Measurements from ENCODE around the gene TBXAS1.

Gene TBXAS1

DNA sequence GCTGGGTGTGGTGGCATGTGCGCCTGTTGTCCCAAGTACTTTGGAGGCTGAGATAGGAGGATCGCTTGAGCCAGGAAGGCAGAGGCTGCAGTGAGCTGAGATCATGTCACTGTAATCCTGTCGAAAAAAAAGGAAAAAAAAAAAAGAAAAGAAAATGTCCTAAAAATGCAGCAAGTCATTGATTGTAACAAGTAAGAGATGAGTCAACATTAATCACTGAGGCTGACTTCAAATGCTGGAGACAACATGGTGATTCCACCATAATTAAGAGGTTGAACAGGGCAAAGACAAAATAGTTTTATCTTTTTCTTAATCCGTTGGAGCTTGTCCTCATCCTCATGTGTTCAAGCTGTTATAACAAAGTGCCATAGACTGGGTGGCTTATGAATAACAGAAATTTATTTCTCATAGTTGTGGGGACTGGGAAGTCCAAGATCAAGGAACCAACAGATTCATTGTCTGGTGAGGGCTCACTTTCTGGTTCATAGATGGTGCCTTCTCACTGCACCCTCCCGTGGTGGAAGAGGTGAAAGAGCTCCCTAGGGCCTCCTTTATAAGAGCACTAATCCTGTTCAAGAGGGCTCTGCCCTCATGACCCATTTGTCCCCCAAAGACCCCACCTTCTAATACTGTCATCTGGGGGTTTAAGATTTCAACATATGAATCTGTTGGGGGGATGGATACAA, 60.3 kb downstream of the TBXAS1 start:
- Histone ChIP-seq H3K4me1 (ENCODE audit: control insufficient read depth, insufficient read depth, low read length, poor library complexity, severe bottlenecking) (no peaks in the 10 kb centered on the region), H3K36me3 (ENCODE audit: control insufficient read depth, insufficient read depth, low read length) (no peaks in the 10 kb centered on the region), H3K4me3 (ENCODE audit: extremely low read depth, insufficient read depth, low read length, poor library complexity, severe bottlenecking) (no peak overlapping the region), H3K27ac (ENCODE audit: low read depth, low read length, severe bottlenecking) (no peak overlapping the region), H3K9me3 (ENCODE audit: control insufficient read depth, low read length) (no peaks in the 10 kb centered on the region)
- WGBS, 2 experiments (ENCODE audit: insufficient coverage in 2 of 2), result 88 to 100% methylated on average over 3 of the region's 5 CpGs

DNA sequence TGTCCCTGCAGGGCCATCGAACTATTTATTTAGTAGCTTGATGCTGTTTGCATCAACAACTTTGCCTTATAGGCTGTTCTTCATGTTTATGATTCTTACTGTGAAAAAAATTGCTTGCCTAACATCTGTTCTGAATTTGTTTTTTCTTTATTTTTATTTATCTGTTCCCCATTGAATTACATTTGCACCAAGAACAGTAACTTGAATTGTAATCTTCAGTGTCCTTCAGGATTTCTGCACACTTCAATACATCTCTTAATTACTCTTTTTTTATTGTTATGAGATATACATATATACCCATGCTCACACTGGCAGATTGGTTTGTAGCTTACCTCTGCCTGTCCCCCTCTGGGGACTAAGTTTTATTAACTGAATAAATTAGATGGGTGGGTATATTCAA, 64.4 kb downstream of the TBXAS1 start:
- WGBS, 2 experiments (ENCODE audit: insufficient coverage in 2 of 2), result 57% methylated on average over 1 of the region's 1 CpG; no CpG with 5 or more reads in 1 of the 2 experiments
- no peaks in the 10 kb centered on the region for H3K4me1 ChIP-seq (ENCODE audit: control insufficient read depth, insufficient read depth, low read length, poor library complexity, severe bottlenecking)

DNA sequence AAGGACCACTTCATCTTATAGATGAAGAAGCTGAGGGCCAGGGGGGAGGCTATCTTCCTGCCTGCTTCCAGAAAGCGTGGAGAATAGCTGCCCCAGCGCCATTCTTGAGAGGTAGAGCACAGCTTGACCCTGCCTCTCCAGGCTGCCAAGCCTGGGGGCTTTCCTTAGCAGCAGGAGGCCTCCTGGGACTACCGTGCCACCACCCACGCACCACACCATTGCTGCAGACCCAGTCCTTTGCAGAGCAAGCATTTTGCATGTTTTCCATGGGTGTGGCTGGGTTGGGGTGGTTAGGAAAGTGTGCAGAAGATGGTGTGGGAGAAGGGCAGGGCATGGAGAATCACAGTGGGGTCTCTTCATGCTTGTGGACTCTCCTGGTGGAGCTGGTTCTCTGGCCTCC, 64.9 kb downstream of the TBXAS1 start:
- H3K36me3 ChIP-seq (ENCODE audit: control insufficient read depth, insufficient read depth, low read length), result no peaks in the 10 kb centered on the region
- WGBS, 2 experiments (ENCODE audit: insufficient coverage in 2 of 2), result 94 to 100% methylated on average over 1 to 2 of the region's 4 CpGs
- H3K4me1 ChIP-seq (ENCODE audit: control insufficient read depth, insufficient read depth, low read length, poor library complexity, severe bottlenecking), result no peaks in the 10 kb centered on the region
- no peak overlapping the region for H3K4me3 ChIP-seq (ENCODE audit: extremely low read depth, insufficient read depth, low read length, poor library complexity, severe bottlenecking)
- H3K9me3 ChIP-seq (ENCODE audit: control insufficient read depth, low read length), result no peaks in the 10 kb centered on the region
- no peak overlapping the region for H3K27ac ChIP-seq (ENCODE audit: low read depth, low read length, severe bottlenecking)

More for the DNA sequence above, 64.4 kb downstream of the TBXAS1 start:
- H3K9me3 ChIP-seq (ENCODE audit: control insufficient read depth, low read length), result no peaks in the 10 kb centered on the region
- H3K36me3 ChIP-seq (ENCODE audit: control insufficient read depth, insufficient read depth, low read length), result no peaks in the 10 kb centered on the region
- H3K4me3 ChIP-seq (ENCODE audit: extremely low read depth, insufficient read depth, low read length, poor library complexity, severe bottlenecking), result no peak overlapping the region
- no peak overlapping the region for H3K27ac ChIP-seq (ENCODE audit: low read depth, low read length, severe bottlenecking)

DNA sequence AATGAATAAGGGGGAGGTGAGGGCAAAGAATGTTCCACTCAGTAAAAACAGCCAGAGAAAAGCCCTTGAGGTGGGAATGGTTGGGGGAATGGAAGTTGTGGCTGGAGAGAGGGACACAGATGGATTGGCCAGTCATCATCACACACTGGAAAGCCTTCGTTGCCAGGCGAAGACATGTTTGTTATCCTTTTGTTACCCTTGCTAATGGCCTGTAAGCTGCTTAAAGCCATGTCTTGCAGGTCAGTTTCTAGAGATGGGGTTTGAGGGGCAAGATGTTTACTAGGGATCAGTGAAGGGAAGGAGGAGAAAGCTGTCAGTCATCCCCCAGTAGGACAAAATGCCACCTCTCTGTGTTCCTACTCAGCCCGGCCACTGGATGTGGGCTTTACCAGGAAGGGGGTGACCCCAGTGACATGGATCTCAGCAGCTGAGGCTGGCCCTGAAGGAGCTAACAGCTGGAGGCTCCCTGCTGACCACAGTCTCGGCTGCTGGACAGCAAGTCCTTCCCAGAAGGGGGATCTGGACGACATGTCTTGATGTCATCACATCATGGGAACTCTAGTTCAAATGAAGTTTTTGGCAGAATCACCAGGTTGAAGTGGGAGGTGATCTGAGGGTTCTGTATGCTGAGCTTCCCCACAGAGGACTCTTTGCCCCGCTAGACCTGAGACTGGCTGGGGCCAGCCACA, 66.2 kb downstream of the TBXAS1 start:
- WGBS, 2 experiments (ENCODE audit: insufficient coverage in 2 of 2), result 86 to 92% methylated on average over 5 to 6 of the region's 6 CpGs
- no peak overlapping the region for H3K27ac ChIP-seq (ENCODE audit: low read depth, low read length, severe bottlenecking)
- H3K4me3 ChIP-seq (ENCODE audit: extremely low read depth, insufficient read depth, low read length, poor library complexity, severe bottlenecking), result no peak overlapping the region
- H3K36me3 ChIP-seq (ENCODE audit: control insufficient read depth, insufficient read depth, low read length), result no peaks in the 10 kb centered on the region
- no peaks in the 10 kb centered on the region for H3K4me1 ChIP-seq (ENCODE audit: control insufficient read depth, insufficient read depth, low read length, poor library complexity, severe bottlenecking)
- no peaks in the 10 kb centered on the region for H3K9me3 ChIP-seq (ENCODE audit: control insufficient read depth, low read length)

DNA sequence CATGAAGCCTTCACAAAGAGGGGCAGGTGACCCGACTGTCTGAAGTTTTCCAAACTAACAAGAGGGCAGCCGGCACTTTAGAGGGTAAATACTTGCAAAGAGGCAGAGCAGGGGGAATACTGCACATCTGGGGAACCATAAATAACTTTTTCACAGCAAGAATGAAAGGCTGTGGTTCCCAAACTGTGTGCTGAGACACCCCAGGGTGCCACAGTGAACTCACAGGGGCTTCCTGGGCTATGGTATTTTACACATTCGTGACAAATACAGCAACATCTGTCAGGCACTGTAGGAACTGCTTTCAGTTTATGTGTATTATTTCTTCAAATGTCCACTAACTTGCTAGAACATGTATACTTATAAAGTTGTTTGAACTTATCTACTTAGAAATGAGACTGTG, 67.2 kb downstream of the TBXAS1 start:
- no peak overlapping the region for H3K27ac ChIP-seq (ENCODE audit: low read depth, low read length, severe bottlenecking)
- no peaks in the 10 kb centered on the region for H3K9me3 ChIP-seq (ENCODE audit: control insufficient read depth, low read length)
- H3K4me1 ChIP-seq (ENCODE audit: control insufficient read depth, insufficient read depth, low read length, poor library complexity, severe bottlenecking), result no peaks in the 10 kb centered on the region
- H3K36me3 ChIP-seq (ENCODE audit: control insufficient read depth, insufficient read depth, low read length), result no peaks in the 10 kb centered on the region
- WGBS, 2 experiments (ENCODE audit: insufficient coverage in 2 of 2), result 90 to 100% methylated on average over 2 of the region's 3 CpGs
- H3K4me3 ChIP-seq (ENCODE audit: extremely low read depth, insufficient read depth, low read length, poor library complexity, severe bottlenecking), result no peak overlapping the region

DNA sequence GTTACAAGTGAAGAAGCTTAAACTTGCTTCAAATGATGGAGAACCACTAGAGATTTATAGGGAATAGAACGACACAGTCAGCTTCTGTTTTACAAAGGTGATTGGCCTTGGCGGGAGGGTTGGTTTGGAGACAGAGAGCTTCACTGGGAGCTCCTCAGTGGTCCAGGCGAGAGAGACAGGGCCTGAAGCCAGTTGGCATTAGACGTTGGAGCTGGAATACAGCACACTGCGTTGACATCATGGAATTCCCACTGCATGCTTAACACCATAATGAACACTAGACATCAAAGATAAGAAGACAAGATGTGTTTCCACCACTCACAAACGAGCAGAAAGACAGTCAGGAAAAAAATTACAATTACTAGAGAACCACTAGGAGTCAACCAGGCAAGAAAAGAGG, 67.8 kb downstream of the TBXAS1 start:
- WGBS, 2 experiments (ENCODE audit: insufficient coverage in 2 of 2), result 94 to 100% methylated on average over 4 to 5 of the region's 6 CpGs
- Histone ChIP-seq H3K27ac (ENCODE audit: low read depth, low read length, severe bottlenecking) (no peak overlapping the region), H3K4me1 (ENCODE audit: control insufficient read depth, insufficient read depth, low read length, poor library complexity, severe bottlenecking) (no peaks in the 10 kb centered on the region)

DNA sequence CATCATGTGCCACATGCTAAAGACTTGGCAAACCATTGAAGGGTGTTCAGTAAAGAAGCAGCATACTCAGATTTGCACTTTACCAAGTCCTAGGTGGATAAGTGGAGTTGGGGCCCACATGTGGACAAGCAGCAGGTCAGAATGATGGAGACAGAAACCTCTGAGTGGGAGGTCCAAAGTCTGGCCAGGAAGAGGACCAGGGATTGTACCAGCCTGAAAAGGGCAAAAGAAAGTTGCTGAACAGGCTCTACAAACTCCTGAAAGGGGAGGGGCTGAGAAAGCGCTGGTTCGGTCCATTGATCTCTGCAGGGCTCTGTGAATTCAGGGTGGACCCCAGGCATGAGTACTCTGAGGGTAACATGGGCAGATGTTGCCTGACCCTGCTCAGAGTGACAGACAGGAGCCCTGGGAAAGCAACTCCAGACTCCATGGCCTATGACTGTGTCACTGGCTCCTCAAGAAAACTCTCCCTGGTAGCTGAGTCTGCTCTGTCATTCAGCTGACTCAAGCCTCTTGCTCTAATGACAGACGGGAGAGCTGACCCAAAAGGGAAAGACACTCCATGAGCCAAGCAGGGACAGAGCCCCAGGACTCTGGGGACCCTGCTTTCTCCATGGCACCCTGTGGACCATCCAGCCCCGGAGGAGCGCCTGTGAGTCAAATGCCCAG, 68.5 kb downstream of the TBXAS1 start:
- Histone ChIP-seq H3K9me3 (ENCODE audit: control insufficient read depth, low read length) (no peaks in the 10 kb centered on the region), H3K4me1 (ENCODE audit: control insufficient read depth, insufficient read depth, low read length, poor library complexity, severe bottlenecking) (no peaks in the 10 kb centered on the region), H3K4me3 (ENCODE audit: extremely low read depth, insufficient read depth, low read length, poor library complexity, severe bottlenecking) (no peak overlapping the region), H3K27ac (ENCODE audit: low read depth, low read length, severe bottlenecking) (no peak overlapping the region), H3K36me3 (ENCODE audit: control insufficient read depth, insufficient read depth, low read length) (no peaks in the 10 kb centered on the region)
- 89 to 94% methylated on average over 5 of the region's 5 CpGs for WGBS, 2 experiments (ENCODE audit: insufficient coverage in 2 of 2)

More for the DNA sequence above, 67.8 kb downstream of the TBXAS1 start:
- Histone ChIP-seq H3K4me3 (ENCODE audit: extremely low read depth, insufficient read depth, low read length, poor library complexity, severe bottlenecking) (no peak overlapping the region), H3K9me3 (ENCODE audit: control insufficient read depth, low read length) (no peaks in the 10 kb centered on the region), H3K36me3 (ENCODE audit: control insufficient read depth, insufficient read depth, low read length) (no peaks in the 10 kb centered on the region)

DNA sequence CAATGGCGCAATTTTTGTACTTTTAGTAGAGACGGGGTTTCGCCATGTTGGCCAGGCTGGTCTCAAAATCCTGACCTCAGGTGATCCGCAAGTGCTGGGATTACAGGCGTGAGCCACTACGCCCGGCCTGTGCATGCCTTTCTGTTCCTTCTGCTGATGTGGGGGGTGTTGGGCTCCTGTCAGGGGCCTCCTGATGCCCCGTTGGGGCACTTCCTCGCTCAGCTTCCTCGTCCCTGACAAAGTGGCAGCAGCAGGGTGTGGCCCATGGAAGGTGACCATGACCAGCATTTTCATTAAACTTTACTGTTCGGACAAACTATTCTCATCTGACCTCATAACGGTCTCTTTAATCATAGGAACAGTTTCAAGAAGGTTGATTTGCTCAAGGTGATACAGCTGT, 69.4 kb downstream of the TBXAS1 start:
- Histone ChIP-seq H3K36me3 (ENCODE audit: control insufficient read depth, insufficient read depth, low read length) (no peaks in the 10 kb centered on the region), H3K27ac (ENCODE audit: low read depth, low read length, severe bottlenecking) (no peak overlapping the region), H3K4me1 (ENCODE audit: control insufficient read depth, insufficient read depth, low read length, poor library complexity, severe bottlenecking) (no peaks in the 10 kb centered on the region), H3K4me3 (ENCODE audit: extremely low read depth, insufficient read depth, low read length, poor library complexity, severe bottlenecking) (no peak overlapping the region), H3K9me3 (ENCODE audit: control insufficient read depth, low read length) (no peaks in the 10 kb centered on the region)
- 89 to 95% methylated on average over 7 to 11 of the region's 12 CpGs for WGBS, 2 experiments (ENCODE audit: insufficient coverage in 2 of 2)

DNA sequence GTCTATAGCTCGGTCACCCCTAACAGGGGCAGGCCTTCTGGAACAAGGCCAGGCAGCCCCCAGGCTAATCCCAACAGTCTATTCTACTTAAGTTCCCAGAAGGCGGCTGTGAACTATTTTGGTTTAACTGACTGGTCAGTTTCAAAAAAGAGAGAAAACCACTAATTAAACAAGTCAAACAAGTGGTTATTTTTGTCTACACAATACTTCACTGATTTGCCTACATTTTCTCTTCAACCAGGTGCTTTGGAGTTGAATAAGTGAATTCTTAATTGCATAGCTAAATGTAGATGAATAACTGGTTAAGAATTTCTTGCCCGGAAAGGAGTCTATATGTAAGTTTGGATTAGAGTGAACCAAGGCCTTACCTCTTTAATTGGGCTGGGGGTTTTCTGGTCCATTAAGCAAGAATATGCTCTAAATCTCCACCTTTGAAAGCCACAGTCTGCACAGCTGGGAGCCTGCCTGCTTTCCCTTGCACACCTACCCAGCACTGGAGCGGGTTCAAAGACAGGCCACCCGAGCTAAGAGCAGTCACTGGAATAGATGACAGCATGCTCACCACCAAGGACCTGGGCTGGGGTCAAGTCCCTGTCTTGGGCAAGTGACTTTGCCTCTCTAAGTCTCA, 70.4 kb downstream of the TBXAS1 start:
- 94 to 100% methylated on average over 4 of the region's 5 CpGs for WGBS, 2 experiments (ENCODE audit: insufficient coverage in 2 of 2)
- no peaks in the 10 kb centered on the region for H3K4me1 ChIP-seq (ENCODE audit: control insufficient read depth, insufficient read depth, low read length, poor library complexity, severe bottlenecking)
- H3K4me3 ChIP-seq (ENCODE audit: extremely low read depth, insufficient read depth, low read length, poor library complexity, severe bottlenecking), result no peak overlapping the region
- H3K27ac ChIP-seq (ENCODE audit: low read depth, low read length, severe bottlenecking), result no peak overlapping the region
- no peaks in the 10 kb centered on the region for H3K9me3 ChIP-seq (ENCODE audit: control insufficient read depth, low read length)
- no peaks in the 10 kb centered on the region for H3K36me3 ChIP-seq (ENCODE audit: control insufficient read depth, insufficient read depth, low read length)

DNA sequence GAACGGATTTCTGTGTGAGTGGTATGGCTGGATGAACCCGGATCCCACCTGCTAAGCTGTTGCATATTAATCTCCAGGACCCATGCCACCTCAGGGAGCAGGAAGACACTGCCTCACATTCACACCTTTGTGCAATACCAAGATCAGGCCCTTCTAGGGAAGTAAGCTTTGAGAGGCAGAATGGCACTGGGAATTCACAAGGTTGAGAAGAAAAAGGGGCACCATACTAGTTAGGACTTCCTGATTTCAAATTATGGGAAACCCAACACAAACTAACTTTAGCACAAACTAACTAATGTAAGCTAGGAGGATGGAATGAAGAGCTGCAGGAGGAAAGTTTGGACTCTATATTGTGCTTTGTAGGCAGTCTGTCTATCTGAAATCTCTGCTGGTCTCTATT, 71.3 kb downstream of the TBXAS1 start:
- no CpG with 5 or more reads among the region's 2 CpGs for WGBS, 2 experiments (ENCODE audit: insufficient coverage in 2 of 2)

More for the DNA sequence above, 71.3 kb downstream of the TBXAS1 start:
- Histone ChIP-seq H3K4me1 (ENCODE audit: control insufficient read depth, insufficient read depth, low read length, poor library complexity, severe bottlenecking) (no peaks in the 10 kb centered on the region), H3K9me3 (ENCODE audit: control insufficient read depth, low read length) (no peaks in the 10 kb centered on the region), H3K27ac (ENCODE audit: low read depth, low read length, severe bottlenecking) (no peak overlapping the region), H3K4me3 (ENCODE audit: extremely low read depth, insufficient read depth, low read length, poor library complexity, severe bottlenecking) (no peak overlapping the region), H3K36me3 (ENCODE audit: control insufficient read depth, insufficient read depth, low read length) (no peaks in the 10 kb centered on the region)
